SH-SY5Y (cell line): ENCODE data around the gene HDGFL1.

Experiments
- GATA2 ChIP-seq: IDR thresholded peaks from 2 replicates; pipeline ENCODE4 v1.6.1; 2011; ENCODE audit warnings: mild to moderate bottlenecking, low read depth, low read length
- GATA3 ChIP-seq: IDR thresholded peaks from 2 replicates; pipeline ENCODE4 v1.6.1; 2011; ENCODE audit warnings: low read depth, mild to moderate bottlenecking, low read length, moderate library complexity

The HDGFL1 gene

DNA sequence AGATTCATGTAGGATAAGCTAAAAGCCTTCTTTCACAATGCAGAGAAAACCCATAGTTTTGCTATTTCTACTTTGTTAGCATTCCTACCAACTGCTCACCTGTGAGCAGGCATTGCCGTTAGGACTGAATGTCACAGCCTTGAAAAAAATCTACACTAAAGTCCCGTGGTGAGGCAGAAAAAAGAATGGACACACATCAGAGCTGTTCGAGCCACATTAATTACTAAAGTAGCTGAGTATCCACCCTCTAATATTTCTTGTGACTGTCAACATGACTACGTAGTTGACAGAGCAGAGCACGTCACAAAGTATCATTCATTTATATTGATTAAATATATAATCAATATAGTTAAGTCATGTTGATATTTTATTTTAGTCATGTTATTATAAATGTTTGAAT is 10.1 kb downstream of the HDGFL1 start:
- TF ChIP-seq GATA3: no peak; the same call in 1 of the 2 replicates
- TF ChIP-seq GATA2: no peak

DNA sequence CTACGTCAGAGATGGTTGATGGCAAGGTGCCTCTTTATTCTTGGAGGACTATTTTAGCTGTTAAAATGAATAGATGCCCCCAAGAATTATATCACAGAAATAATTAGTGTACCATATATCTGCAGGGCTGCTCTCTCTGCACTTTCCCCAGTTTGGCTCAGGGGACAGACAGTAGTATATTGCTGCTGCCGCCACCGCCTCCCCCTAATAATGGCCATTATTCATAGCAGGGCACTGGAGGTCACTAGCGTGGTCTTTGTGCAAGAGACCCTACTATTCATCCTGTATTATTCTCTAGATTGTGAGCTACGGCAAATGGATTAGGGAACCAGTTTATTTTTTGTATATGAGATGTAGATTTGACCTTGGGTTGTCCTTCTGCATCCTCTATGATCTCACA is 11.0 kb downstream of the HDGFL1 start:
- no peak for TF ChIP-seq GATA2
- no peak for TF ChIP-seq GATA3

DNA sequence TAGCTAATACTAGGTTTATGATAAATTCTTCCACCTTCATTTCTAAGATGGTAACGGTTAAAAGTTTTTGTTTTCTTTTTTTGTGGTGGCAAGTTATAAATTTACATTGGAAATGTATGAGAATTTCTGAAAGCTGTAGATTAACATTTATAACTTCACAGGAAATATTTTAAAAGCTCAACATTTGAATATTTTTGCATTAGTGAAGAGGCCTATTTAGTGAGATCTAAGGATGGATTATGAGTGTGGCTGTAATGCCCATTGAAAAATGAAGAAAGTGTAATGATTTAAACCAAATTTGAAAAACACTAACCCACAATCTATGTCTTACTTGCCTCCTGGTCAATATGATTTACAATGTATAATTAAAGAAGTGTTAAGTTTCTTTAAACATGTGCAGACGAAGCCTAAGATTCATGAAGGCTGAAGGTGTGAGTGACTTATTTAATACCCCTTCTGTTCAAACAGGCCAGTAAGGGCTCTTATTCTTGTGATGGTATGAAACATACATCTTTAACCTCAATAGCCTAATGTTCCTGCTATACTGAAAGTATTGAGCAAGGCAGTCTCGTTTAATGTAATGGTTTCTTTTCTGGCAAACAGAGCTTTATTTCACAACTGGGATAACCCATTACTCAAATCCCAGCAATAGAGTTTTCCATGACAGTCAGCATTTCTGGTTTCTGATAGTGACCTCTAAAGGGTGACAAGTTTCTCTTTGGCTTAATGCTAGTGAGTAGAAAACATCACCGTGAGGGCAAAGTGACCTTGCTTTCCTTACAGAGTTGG is 13.2 kb downstream of the HDGFL1 start:
- TF ChIP-seq GATA3 (no peak), GATA2 (no peak)

DNA sequence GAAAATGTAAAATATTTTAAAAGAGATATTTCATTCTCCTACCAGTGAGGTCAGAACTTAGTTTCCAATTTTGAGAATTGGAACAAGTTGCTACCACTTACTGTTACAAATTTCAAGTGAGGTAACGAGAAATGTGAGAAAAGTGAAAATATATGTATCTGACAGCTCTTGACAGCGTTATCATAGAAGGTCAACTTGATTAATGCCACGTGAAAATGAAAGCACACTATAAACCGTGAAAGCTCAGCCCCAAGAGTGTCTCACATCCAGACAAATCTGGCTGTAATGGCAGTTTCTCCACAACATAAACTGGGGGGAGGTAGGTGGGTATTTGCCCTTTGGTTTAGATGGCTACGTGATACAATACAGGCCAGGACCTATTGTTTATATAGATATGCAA is 13.9 kb downstream of the HDGFL1 start:
- TF ChIP-seq GATA2: no peak
- TF ChIP-seq GATA3: no peak

DNA sequence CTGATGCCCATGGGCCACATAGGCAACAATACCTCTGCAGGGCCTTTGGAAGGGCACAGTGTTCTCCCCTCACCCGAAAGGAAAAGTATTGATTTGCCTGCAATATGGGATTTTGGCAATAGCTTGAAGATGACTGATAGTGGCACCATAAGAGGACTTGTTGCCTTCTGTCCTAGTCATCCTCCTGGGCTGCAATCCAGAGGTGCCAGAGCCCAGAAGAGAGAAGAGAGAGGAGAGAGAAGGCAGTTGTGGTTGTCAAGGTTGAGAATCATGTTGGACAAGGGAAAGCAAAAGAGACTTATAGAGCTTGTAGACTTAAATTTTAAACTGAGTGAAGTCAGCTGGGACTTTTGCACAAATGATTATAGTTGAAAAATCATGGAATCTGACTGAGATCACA is 14.6 kb downstream of the HDGFL1 start:
- TF ChIP-seq GATA3 (no peak), GATA2 (no peak)

DNA sequence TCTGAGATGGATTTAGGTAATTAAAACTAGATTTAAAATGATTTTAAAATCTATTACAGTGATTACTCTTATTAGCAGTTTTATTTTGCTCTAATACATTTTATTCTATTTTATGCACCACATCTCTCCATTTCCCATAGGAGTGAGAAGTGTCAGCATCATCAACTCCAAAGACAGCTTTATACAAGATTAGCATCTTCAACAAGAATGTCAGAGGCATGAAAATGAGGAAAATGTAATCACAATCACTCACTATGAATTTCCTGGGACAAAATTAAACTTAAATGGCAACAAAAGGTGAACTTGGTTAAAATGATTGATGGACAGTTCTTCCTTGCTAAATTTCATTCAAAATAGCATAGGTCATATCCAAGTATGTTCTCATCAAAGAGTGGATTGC is 19.8 kb downstream of the HDGFL1 start:
- TF ChIP-seq GATA3: no peak

DNA sequence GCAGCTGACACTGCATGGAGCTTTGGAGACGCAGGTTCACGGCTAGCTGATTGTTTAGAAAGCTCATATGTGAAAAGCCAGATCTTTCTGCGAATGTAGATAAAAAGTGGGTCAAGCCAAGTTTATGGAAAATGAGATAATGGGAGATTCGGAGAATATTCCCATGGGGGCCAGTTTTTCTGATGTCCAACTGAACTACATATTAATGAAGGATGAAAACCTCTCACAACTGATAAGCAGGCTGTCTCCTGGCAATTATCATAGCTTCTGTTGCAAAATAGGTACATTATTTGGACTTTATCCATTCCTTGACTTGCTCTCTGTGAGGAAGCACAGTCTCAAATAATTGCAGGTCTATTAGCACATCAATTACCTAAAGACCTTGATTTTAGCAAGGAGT is 21.1 kb downstream of the HDGFL1 start:
- TF ChIP-seq GATA2 (peak; percentile 88), GATA3 (peak; percentile 90)

DNA sequence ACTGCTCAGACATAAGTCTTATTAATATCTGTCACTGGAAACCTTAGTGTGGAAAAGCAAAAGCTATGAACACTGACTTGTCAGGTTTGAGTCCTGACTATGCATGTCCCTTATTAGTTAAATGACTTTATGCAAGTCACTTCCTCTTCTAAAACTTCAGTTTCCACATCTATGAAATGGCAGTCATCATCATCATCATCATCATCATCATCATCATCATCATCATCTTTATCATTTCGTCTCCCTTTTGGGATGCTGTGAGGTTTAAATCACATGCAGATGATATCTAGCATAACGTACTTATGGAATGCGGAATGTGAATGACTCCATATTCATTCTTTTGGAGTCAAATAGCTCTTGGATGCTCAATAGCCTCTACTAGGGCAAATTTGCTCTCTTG is 24.5 kb downstream of the HDGFL1 start:
- TF ChIP-seq GATA3 (no peak), GATA2 (no peak)

DNA sequence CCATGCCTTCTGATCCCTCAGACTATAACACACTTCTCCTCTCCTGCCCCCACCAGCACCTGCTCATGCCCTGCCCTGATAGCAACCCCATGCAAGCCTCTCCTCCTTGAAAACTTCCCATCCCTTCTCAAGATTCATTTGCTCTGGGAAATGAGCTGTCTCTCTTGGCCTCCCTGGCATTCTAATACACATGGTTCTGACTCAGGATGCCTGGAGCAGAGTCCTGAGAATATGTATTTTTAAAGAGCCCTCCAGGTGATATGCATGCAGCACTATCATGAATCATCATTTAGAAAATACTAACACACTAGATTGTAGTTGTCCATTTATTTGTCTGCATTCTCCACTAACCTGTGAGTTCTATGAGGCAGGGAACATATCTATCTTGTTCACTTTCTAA is 26.6 kb downstream of the HDGFL1 start:
- no peak for TF ChIP-seq GATA2
- TF ChIP-seq GATA3: no peak

DNA sequence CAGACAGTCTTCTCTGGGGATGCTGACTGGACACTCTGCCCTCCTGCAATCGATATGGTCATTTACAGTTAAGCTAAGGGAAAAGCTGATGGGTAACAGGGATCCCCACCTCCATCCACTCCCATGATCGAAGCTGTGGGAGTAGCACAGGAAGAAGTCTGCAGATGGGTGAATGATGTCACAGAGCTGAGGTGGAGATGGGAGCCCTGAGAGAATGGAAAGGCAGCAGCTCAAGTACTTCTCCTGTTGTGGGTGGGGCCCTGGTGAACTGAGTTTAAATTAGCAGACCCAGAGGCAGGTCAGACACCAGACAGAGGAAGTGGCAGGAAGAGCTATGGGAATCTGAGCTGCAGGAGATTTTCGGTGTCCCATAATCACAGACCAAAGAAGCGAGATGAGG is 29.0 kb downstream of the HDGFL1 start:
- TF ChIP-seq GATA3 (no peak), GATA2 (no peak)

DNA sequence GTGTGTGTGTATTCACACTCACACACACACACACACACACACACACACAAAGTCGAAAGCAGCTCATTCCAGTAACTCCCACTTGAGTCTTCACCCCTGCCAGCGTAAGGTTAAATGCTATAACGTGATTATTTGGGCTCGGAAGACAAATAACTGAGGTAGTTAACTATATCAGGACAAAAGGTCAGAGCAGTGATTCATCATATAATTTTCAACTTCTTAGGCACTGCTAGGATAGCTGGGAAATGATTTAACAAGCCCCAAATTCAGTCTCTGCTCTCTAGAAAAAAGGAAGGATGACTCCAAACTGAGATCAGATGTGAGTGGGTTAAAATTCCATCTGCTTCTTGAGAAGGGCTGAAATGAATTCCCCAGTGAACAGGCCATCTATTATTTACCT is 30.7 kb downstream of the HDGFL1 start:
- TF ChIP-seq GATA3 (no peak), GATA2 (no peak)

DNA sequence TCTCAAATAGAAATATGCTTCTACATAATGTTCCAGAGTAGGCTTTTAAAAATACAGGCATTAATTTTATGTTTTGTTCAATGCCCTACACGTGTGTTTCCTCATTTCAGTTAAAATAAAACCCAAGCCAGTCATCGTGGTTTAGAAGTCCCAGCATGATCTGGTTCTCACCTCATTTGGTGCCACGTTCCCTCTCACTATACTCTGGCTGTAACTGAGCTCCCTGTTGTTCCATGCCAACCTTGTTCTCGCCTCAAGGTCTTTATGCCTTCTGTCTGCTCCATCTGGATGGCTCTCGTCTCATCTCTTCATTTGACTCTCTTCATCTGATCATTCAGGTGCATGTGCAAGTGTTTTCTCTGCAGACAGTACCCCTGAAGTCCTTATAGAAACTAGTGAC is 32.6 kb downstream of the HDGFL1 start:
- TF ChIP-seq GATA2 (no peak), GATA3 (no peak)

DNA sequence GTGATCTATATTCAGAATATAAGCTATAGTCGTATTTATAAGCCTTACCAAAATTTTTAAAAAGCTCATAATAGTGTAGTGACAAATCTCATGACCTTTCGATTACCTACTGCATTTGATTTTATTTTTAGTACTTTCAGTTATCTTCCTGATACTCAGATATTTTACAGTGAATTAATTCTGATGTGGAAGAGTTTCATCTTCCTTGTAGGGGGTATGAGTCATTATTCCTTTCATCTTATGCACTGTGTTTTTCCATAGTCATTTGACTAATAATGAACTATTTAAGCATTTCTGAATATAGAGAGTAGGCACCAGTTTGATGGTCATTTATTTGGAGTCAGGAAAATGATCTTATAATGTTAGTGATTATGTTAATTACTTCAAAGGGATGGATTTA is 36.4 kb downstream of the HDGFL1 start:
- TF ChIP-seq GATA3 (no peak), GATA2 (no peak)

DNA sequence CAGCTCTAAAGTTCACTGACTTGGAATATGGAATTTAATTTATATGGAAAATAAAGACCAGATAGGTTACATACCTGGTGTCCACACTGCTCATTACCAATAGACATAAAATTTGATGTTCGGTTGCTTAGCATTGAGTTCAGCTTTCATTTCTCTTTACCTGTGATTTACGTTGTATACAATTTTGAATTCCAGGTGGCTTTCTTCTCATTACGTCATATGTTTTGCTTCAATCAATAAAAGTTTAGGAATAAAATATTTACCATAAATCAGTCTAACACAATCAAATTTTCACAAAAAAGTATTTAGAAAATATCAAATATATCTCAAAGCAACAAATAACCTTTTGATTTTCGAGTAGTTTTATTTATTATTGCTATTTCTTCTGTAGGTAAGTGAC is 40.8 kb downstream of the HDGFL1 start:
- TF ChIP-seq GATA3: no peak
- TF ChIP-seq GATA2: no peak

DNA sequence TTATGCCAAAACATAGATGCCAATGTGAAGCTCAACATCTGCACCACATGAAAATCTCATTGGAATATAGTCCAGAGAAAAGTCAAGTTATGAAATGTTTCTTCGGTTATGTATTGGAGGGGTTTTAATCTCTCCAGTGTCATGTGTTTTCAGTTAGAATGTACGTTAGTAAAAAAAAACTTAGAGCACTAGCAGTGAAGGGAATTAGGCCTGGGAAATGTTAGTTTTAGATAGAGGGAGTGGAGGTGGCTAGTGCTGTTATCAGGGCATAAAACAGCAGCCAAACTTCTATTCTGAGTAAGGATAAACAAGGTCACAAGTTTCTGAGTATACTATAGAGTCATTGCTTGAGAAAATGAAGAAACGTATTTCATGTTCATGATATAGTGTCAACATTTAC is 42.9 kb downstream of the HDGFL1 start:
- TF ChIP-seq GATA3 (peak; percentile 56), GATA2 (peak; percentile 53; the same call in 1 of the 2 replicates)

DNA sequence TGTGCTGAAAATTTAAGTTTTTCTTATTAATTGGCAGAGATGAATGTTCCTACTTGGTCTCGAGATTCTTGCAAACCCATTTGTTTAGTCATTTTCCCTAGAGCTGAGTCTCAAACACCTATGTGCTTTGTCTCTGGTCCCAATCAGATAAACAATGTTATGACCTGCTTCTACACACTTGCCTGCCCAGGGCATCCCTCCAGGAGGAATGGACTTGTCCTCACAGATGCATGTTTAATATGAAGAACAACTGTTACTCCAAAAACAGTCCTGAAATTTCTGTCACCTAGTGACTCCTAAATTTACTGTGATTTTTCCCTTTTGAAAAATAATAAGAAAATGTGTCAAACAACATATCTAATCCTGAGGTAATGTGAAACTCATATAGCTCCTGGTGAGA is 43.7 kb downstream of the HDGFL1 start:
- TF ChIP-seq GATA2 (peak; percentile 23; the same call in 1 of the 2 replicates), GATA3 (no peak)
